Ovary (tissue), 9 donors: Measurements from ENCODE around the gene SLFN5. TPM values are rescaled to one million over a fixed set of nuclear protein-coding genes. Genes with fewer than 3 reads are reported as not detected.
A peak's percentile ranks its signal among the peaks of the same experiment; 100 is the strongest.

Experiments used
- DNase-seq, 5 donors: peaks; one replicate each; pipeline ENCODE4 v3.0.0-alpha.2; 2019 to 2020
- H3K27ac ChIP-seq, 2 donors: fragments of 200-600 bp; one replicate each; pipeline versions ENCODE4 v1.5.1 to v1.8.0; 2019 to 2022
- H3K27me3 ChIP-seq: fragments of 200-600 bp; one replicate; pipeline ENCODE4 v1.8.0; 2022
- H3K36me3 ChIP-seq: fragments of 200-600 bp; sonication (generic); one replicate; pipeline ENCODE4 v1.5.1; 2019
- H3K4me1 ChIP-seq: one replicate; pipeline ENCODE4 v1.8.1; 2013; ENCODE audit warnings: mild to moderate bottlenecking, moderate library complexity; ENCODE audit not compliant: insufficient read depth
- H3K4me3 ChIP-seq: fragments of 200-600 bp; sonication (generic); one replicate; pipeline ENCODE4 v1.5.1; 2017
- H3K9me3 ChIP-seq, 2 donors: fragments of 200-600 bp in 1 of 2; sonication (generic) in 1 of 2; one replicate each; pipeline versions ENCODE4 v1.5.1 to v1.8.1; 2013 to 2019; ENCODE audit warnings: mild to moderate bottlenecking in 1 of 2, moderate library complexity in 1 of 2
- CTCF ChIP-seq, 3 donors: fragments of 450-650 bp in 2 of 3; fragments of 200-600 bp in 1 of 3; IDR thresholded peaks; one replicate each; pipeline versions ENCODE4 v1.5.1 to v1.8.0; 2016 to 2022; ENCODE audit warnings: antibody characterized with exemption in 3 of 3, mild to moderate bottlenecking in 1 of 3
- EP300 ChIP-seq: sonication (generic); formaldehyde crosslinking; IDR thresholded peaks from one replicate; pipeline ENCODE4 v1.6.1; 2017; ENCODE audit warnings: antibody characterized with exemption
- POLR2A ChIP-seq: fragments of 450-650 bp; IDR thresholded peaks from one replicate; pipeline ENCODE4 v1.6.1; 2017; ENCODE audit warnings: antibody characterized with exemption, mild to moderate bottlenecking, moderate library complexity
- WGBS, 3 donors: extraction: QIAGEN DNeasy Blood & Tissue Kit in 1 of 3; methylation state at CpG; one replicate each; pipeline versions ENCODE4 v1.1.5 to v1.1.7; 2013 to 2017; 5-methylcytosine and 5-hydroxymethylcytosine counted together
- intact Hi-C, 4 donors: fragments of 100-400 bp; cut with DNase I; formaldehyde crosslinking; loops; one replicate each; pipeline versions ENCODE4 v1.11.0 to v1.15.1; 2022 to 2023
- polyA plus RNA-seq, 2 donors: library from polyadenylated mRNA; stranded (reverse); fragments of 200-250 nt in 1 of 2; fragments of 350-450 nt in 1 of 2; fragmentation: Illumina TruSeq in 1 of 2; extraction: RNeasy Lipid Tissue Mini Kit (QIAGEN cat#74804) in 1 of 2; gene quantifications; one replicate each; pipeline ENCODE4 v1.2.3, GENCODE V29; 2013 to 2014
- total RNA-seq, 7 donors: library from RNA; depleted of rRNA in 2 of 7; stranded (reverse); fragments of >200 nt in 2 of 7; fragmentation: NEBNext Ultra II Directional in 3 of 7; extraction: Animal tissue kit (Norgen Biotek cat#: 25700) in 3 of 7; gene quantifications; one replicate each; pipeline versions ENCODE4 v1.1.0 to v1.2.4, GENCODE V29; 2016 to 2023
- donor health status: DM: no; HTN: no; CAD: no; lungs with moderate emphysema.
- donor health status: DM: no; HTN: no; CAD: no.
- donor health status: Bipolar disorder and iron deficiency.
- donor health status: DM: yes; HTN: yes; CAD: no.
- donor health status: DM: no; HTN: no; CAD: no.
- donor health status: DM: yes; HTN: yes; CAD: no.

Gene SLFN5
- total and polyA plus RNA-seq, 9 donors, result 4.5 to 22.7 (median 17.9) TPM

DNA sequence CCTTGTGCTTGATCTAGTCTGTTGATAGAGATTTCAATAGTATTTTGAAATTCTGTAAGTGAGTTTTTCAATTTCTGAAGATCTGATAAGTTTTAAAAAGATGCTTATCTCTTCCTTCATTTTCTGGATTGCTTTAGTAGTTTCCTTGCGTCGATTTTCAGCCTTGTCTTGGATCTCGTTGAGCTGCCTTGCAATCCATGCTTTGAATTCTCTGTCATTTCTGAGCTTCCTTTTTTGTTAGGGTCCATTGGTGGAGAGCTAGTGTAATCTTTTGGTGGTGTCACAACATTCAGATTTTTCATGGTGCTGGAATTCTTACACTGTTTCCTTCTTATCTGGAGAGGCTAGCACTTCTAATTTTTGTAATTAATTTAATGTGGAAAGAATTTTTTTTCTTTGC is 69.5 kb downstream of the SLFN5 start:
- intact Hi-C loops, result loop anchor here (2.0 to 10.0 kb wide), 4 partner anchors 222 to 435 kb away; partner anchors contain the start of gene SLFN12L (in 1 of the 4)
- Histone ChIP-seq H3K4me3 (no peak overlapping the region), H3K4me1 (peaks cover 6% of the 10 kb centered on the region), H3K9me3 (no peaks in the 10 kb centered on the region), H3K27ac (no peak overlapping the region), H3K27me3 (no peaks in the 10 kb centered on the region), H3K36me3 (no peaks in the 10 kb centered on the region)
- TF ChIP-seq CTCF (IDR thresholded peaks at IDR 0.05), result no peak
- TF ChIP-seq POLR2A, result no peak
- no peak for TF ChIP-seq EP300
- no peak for DNase-seq
- 68 to 72% (median 69%) methylated on average over 3 of the region's 3 CpGs for WGBS, 3 donors

GRCh38 chr17:35312790-35313711 is 70.2 kb downstream of the SLFN5 start:
- 19 to 33% (median 28%) methylated on average over 20 of the region's 20 CpGs for WGBS, 3 donors
- TF ChIP-seq POLR2A (no peak), CTCF (IDR thresholded peaks at IDR 0.05) (peak; percentile 66 to 76 (median 72)), EP300 (no peak)
- intact Hi-C loops, result loop anchor here (2.0 to 10.0 kb wide), 4 partner anchors 222 to 434 kb away; partner anchors contain the start of gene SLFN12L (in 1 of the 4)
- H3K27ac ChIP-seq, result no peak overlapping the region
- H3K36me3 ChIP-seq, result no peaks in the 10 kb centered on the region
- no peaks in the 10 kb centered on the region for H3K27me3 ChIP-seq
- peaks cover 6% of the 10 kb centered on the region for H3K4me1 ChIP-seq
- no peaks in the 10 kb centered on the region for H3K9me3 ChIP-seq
- no peak overlapping the region for H3K4me3 ChIP-seq
- peak; percentile 25 to 60 (median 40) for DNase-seq

- Histone ChIP-seq H3K4me3 (no peak overlapping the region), H3K9me3 (no peaks in the 10 kb centered on the region), H3K27me3 (no peaks in the 10 kb centered on the region), H3K36me3 (no peaks in the 10 kb centered on the region), H3K27ac (no peak overlapping the region), H3K4me1 (peaks cover 6% of the 10 kb centered on the region)
- TF ChIP-seq CTCF (IDR thresholded peaks at IDR 0.05) (no peak), EP300 (no peak), POLR2A (no peak)
- 46 to 52% (median 52%) methylated on average over 19 of the region's 19 CpGs for WGBS, 3 donors
- intact Hi-C loops, result loop anchor here (2.0 to 10.0 kb wide), 4 partner anchors 221 to 433 kb away; partner anchors contain the start of gene SLFN12L (in 1 of the 4)
- DNase-seq, result peak in 4 of 5 donors; percentile 20 to 38 (median 27)
Observed at GRCh38 chr17:35313875-35314409, 71.1 kb downstream of the SLFN5 start.

- TF ChIP-seq EP300, result no peak
- no peak for TF ChIP-seq CTCF (IDR thresholded peaks at IDR 0.05)
- TF ChIP-seq POLR2A, result no peak
- WGBS, 3 donors, result 82 to 83% (median 83%) methylated on average over 9 of the region's 9 CpGs
- Histone ChIP-seq H3K4me1 (peaks cover 6% of the 10 kb centered on the region), H3K27ac (no peak overlapping the region), H3K36me3 (no peaks in the 10 kb centered on the region), H3K4me3 (no peak overlapping the region), H3K9me3 (no peaks in the 10 kb centered on the region), H3K27me3 (no peaks in the 10 kb centered on the region)
- intact Hi-C loops, result loop anchor here (5.0 to 10.0 kb wide), 3 partner anchors 220 to 433 kb away; partner anchors contain the start of gene SLFN12L (in 1 of the 4)
- peak in 2 of 5 donors; percentile 14 to 28 for DNase-seq
Observed at GRCh38 chr17:35314415-35315216, 71.7 kb downstream of the SLFN5 start.
